PC-9 (cell line): ENCODE measurements around the gene ATP6V1G2.

Experiments
- CTCF ChIP-seq: fragments of 200-600 bp; sonication (generic); conservative IDR thresholded peaks from 2 replicates; pipeline ENCODE4 v1.6.1; 2017; ENCODE audit warnings: mixed run types, antibody characterized with exemption, mild to moderate bottlenecking, moderate library complexity
- EZH2 ChIP-seq: fragments of 200-600 bp; sonication (generic); IDR thresholded peaks from 2 replicates; pipeline ENCODE4 v1.8.0; 2017; ENCODE audit warnings: antibody characterized with exemption, low read depth

- TF ChIP-seq CTCF, result no peak
- TF ChIP-seq EZH2, result no peak
These were observed 13.6 kb downstream of the ATP6V1G2 start for GRCh38 chr6:31532644-31533454.
